Measurements from ENCODE around the gene CD9.
A peak's percentile ranks its signal among the peaks of the same experiment; 100 is the strongest.

Gene CD9

DNA sequence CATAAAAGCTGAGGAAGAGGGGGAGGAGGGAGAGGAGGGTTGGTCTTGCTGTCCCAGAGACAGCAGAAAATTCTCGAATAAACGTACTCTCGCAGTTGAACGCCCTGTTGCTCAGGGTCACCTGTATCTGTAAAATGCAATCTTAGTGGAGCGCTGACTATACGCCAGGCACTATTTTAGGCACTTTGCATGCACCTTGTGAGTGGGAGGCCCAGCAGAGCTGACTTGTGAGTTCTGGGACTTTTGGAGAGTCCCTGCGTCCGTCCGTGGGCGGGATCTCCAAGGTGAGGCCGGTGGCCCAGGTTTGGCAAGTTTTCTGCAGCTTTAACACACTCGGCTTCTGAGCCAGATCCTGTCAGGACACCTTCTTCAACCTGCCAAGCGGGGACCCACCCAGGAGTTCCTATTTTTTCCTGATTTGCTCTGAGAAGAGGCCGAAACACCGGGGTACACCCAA is 77.8 kb downstream of the CD9 start:
- DNase-seq: no peak

DNA sequence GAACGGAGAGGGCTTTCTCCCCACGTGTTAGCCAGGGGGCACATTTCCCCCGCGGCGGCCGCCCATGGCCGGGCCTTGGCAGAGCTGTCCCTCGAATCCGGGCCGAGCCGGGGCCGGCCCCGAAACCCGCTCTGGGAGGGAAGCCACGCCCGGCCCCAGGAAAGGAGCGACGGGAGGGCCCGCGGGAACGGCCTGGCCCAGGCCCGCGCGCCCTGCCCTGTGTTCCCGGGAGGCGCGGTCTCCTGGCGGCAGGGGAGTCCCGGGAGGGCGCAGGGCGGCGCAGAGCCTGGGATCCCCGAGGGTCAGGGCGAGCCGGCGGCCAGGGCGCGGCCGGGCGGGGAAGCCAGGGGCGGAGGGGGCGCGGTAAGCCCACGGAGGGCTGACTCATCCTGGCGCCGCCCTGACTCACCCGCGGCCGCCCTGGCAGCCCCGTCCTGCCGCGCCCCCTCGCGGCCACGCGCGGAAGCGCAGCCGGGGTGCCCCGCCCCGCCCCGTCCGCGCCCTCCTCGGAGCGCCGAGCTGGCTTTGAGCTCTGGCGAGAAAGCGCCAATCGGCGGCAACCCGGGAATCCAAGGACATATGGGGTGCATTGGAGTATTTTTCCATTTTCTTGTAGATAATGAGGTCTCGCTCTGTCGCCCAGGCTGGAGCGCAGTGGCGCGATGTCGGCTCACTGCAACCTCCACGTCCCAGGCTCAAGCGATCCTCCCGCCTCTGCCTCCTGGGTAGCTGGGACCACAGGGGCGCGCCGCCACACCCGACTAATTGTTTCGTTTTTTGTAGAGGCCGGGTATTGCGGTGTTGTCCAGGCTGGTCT is 78.4 kb downstream of the CD9 start:
- DNase-seq: peak; percentile 66 to 85

DNA sequence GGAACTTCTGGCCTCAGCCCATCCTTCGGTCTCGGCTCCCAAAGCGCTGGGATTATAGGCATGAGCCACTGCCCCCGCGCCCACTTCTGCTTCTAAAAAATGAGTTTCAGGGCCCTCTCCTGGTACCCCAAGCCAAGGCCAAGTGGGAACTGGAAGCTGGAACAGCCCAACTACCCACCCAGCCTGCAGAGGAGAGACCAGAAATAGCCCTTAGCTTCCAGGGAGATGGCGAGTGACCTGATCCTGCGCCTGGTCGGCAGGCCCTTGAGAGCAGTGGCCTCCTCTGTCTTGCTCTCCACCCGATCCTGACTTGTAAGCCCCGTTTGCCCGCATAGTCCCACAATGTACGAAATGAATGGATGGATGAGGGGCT is 79.0 kb downstream of the CD9 start:
- no peak for DNase-seq

DNA sequence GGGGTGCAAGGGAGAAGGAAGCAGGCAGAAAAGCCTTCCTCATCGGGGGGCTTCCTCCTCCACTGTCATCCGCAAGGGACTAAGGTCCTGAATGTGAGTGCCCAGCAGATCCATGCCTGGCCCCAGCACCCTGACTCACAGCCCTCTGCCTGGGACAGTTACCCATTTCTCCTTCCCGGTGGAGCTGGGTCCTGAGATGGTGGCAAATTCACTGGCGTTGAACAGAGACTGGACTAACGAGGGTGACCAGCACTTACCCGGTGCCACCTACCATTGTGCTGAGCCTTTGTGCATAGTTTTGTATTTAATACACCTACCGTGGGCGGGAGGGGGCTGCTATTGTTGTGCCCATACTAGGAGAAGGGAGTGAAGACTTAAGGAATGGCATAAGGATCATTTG is 79.4 kb downstream of the CD9 start:
- DNase-seq: no peak

DNA sequence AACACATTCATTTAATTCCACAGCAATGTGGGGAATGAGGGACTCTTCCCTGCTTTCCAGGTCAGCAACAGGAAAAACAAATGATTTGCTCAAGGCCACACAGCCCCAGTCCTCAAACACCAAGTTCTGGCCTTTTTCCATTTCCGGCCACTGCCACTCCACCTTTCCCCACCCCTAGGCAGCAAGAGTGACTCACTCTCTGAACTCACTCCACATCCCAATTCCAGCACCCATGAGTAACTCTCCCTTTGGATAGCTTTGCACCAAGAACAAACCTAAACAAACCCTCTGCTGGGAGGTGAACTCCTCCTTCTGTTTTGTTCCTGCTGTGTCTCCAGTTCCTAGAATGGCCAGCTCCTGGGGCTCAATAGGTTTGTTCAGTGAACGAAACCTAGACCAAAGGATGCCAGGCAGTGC is 79.9 kb downstream of the CD9 start:
- no peak for DNase-seq

DNA sequence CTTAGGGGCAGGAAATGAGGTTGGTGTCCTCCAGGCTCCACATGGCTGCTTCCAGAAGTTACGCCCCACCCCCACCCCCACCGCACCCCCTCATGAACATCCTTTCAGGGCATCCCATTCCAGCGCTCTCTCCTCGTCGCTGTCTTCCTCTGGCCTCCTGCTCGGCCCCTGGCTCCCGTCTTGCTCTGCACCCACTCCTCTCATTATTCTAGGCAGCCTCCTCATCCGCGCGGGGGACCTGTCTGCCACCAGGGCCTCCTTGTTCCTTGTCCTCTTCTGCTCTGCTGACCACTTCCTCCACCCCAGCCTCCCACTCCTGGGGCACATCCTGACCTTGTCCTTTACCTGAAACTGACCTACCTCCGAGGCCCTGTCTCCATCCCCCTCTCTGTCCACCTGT is 80.5 kb downstream of the CD9 start:
- no peak for DNase-seq

DNA sequence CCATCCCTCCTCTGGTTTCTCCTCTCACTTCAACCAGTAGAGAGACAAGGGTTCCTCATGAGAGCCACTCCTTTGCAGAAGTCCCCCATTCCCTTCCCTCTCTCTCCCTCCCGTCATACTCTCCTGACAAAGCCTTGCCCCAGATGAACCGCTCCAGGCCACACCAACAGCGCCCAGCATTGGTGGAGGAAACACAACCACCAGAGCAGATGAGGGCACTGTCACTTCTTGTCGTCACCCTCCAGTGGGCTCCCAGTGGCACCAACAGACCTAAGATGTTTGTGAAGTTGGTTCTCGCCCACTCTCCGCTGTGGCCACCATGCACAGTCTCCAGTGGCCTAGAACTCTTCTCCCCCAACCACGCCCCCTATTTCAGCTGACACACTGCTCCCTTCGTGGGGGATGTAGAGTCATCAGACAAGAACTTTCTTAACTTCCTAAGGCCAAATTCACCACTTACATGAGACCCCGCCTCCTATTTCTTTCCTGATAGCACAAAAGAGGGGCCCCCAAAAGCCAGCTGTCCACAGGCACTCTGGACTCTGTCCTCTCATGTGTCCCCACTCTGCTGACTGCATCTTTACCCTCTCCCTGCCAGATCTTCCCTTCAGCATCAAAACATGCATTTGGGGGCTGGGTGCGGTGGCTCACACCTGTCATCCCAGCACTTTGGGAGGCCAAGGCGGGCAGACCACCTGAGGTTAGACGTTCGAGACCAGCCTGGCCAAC is 81.0 kb downstream of the CD9 start:
- DNase-seq: no peak

DNA sequence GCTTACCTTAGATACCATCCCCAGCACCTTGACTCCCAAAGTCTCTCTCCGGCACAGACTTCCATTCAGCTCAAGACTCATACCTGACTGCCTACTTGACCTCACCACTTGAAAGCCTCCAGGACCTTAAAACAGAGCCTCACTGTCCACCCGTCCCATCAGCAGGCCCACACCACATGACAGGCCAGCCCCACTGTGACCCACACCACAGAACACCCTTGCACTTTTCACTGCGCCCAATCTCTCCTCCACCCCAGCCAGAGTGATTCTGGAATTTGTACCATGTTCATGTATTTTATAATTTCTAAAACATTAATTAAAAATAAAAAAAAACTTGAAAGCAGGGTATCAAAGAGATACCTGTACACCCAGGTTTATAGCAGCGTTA is 82.2 kb downstream of the CD9 start:
- DNase-seq: no peak

DNA sequence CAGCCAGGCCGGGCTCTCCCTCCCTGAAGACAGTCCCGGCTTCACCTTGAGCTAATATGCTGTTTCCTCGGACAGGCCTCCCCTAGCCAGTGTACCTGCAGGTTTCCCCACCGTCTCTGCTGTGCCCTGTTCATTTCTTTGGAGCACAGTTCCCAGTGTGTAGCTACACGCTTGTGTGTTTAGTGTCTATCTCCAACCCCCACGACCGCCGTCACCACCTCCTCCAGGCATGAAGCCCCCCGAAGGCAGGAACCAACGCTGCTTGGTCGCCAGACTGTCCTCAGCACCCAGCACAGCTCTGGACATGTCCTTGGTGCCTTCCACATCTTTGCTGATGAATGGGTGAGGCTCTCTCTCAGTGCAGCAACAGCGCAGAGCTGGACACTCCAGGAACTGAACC is 84.1 kb downstream of the CD9 start:
- no peak for DNase-seq

DNA sequence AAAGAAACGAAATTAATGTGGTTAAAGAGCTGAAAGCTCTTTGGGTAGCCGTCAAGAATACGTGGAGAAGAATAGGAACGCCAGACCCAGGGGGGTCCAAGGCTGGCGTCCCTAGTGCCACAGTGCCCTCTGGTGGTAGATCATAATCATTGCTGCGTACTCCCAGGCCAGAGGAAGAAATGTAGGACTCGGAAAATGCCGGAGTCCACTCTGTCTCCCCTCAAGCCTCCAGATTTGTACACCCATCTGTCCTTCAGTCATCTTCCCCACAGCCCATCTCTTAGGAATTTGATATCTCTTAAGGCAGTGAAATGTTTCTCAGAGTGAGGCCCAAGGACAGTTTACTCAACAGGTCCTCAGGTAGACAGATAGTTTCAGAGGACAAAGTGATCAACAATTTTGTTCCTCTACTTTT is 84.9 kb downstream of the CD9 start:
- DNase-seq: peak; percentile 55 to 67

DNA sequence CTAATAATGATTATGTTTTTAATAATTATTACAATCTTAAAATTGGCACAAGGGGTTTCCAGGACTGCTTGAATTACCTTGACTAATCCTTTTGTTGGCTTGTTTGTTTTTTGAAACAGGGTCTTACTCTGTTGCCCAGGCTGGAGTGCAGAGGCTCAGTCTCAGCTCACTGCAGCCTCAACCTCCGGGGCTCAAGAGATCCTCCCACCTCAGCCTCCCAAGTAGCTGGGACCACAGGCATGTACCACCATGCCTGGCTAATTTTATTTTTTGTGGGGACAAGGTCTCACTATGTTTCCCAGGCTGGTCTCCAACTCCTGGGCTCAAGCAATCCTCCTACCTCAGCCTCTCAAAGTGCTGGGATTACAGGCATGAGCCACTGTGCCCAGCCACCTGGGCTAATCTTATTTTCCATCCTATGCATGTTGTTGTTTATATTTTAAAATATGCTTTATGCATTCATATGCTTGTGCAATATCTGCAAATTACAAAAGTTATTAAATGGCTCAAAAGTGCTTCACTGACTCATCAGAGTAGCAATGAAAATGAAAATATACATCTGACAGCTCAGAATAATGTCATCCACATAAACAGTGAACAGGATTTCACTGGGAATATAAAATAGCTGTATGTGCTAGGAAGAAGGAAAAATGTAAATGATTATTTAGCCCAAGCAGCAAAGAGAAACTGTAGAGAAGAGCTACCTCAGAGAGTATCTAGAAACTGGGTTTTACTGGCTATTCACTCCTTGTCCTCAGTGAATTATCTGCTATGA is 85.5 kb downstream of the CD9 start:
- DNase-seq: no peak

Measured in NCI-H1930 (cell line).